K562 (cell line): ENCODE data around the gene DTNBP1. TPM values are rescaled to one million over a fixed set of nuclear protein-coding genes. Genes with fewer than 3 reads are reported as not detected.

Experiments
- ATAC-seq: fragments of 200-7000 bp; cut with Tn5 transposase; 3 replicates; pipeline ENCODE4 v1.9.1; 2020; ENCODE audit warnings: moderate library complexity
- BruUV-seq: library from RNA; stranded (reverse); fragments of 400-500 nt; replicated peaks from 2 replicates; lab custom pipeline; 2021; lab: Mats Ljungman, UMichigan
- CTCF ChIA-PET: fragments of 300-600 bp; formaldehyde crosslinking; extraction: SDS; loops from one replicate; lab custom pipeline; 2021; ENCODE audit warnings: low intra/inter-chr PET ratio; lab: Yijun Ruan, JAX
- POLR2A ChIA-PET: fragments of 300-600, 350-650 bp; sonication (Branson Sonifier 250); formaldehyde crosslinking; extraction: SDS; loops from one replicate; lab custom pipeline; 2021; ENCODE audit warnings: antibody characterized with exemption, inconsistent platforms; lab: Yijun Ruan, JAX
- DNase-seq, 4 experiments: peaks; one replicate each; pipeline versions ENCODE4 v3.0.0 to v3.0.0-alpha.2; 2011 to 2018; ENCODE audit warnings: low spot score in 3 of 4, mixed read lengths in 3 of 4; ENCODE audit errors: extremely low read depth in 1 of 4
- FAIRE-seq: peaks from 2 replicates; lab custom pipeline; 2011; peaks lifted over from hg19 to GRCh38; lab: Jason Lieb, UNC
- H2AFZ ChIP-seq: 2 replicates; pipeline ENCODE4 v1.6.0; 2011; ENCODE audit warnings: low read depth, low read length, control low read depth, inconsistent platforms
- H3K27ac ChIP-seq: fragments of 200-600 bp; 3 replicates; pipeline ENCODE4 v1.8.0; 2011; ENCODE audit warnings: low read depth, mild to moderate bottlenecking, control low read depth, inconsistent platforms, low read length, moderate library complexity, mixed read lengths; ENCODE audit errors: extremely low read depth
- H3K27me3 ChIP-seq, 2 experiments: fragments of 300-600 bp in 1 of 2; 2 replicates in 1 of 2; 3 replicates in 1 of 2; pipeline versions ENCODE4 v1.6.0 to v1.8.0; 2011; ENCODE audit warnings: inconsistent platforms in 2 of 2, low read length in 2 of 2, mild to moderate bottlenecking in 1 of 2, mixed read lengths in 1 of 2, moderate library complexity in 1 of 2; ENCODE audit not compliant: control insufficient read depth in 2 of 2, insufficient read depth in 2 of 2
- H3K36me3 ChIP-seq: fragments of 300-600 bp; 3 replicates; pipeline ENCODE4 v1.8.0; 2011; ENCODE audit warnings: mild to moderate bottlenecking, low read length, inconsistent platforms; ENCODE audit not compliant: control insufficient read depth, insufficient read depth
- H3K4me1 ChIP-seq, 2 experiments: fragments of 200-600 bp in 1 of 2; replicated peaks in 1 of 2; 2 replicates in 1 of 2; 3 replicates in 1 of 2; pipeline versions ENCODE4 v1.5.1 to v1.8.0; 2011; ENCODE audit warnings: inconsistent platforms in 2 of 2, low read length in 2 of 2, mild to moderate bottlenecking in 1 of 2, mixed read lengths in 1 of 2, moderate library complexity in 1 of 2; ENCODE audit not compliant: control insufficient read depth in 2 of 2, insufficient read depth in 2 of 2
- H3K4me2 ChIP-seq: 2 replicates; pipeline ENCODE4 v1.6.1; 2011; ENCODE audit warnings: low read length, control low read depth, inconsistent platforms, mixed read lengths; ENCODE audit not compliant: insufficient read depth
- H3K4me3 ChIP-seq: fragments of 200-600 bp; sonication (generic), shearing (Covaris generic); 2 replicates; pipeline ENCODE4 v1.5.1; 2016; ENCODE audit warnings: control low read depth, inconsistent platforms
- H3K79me2 ChIP-seq: fragments of 200-600 bp; 3 replicates; pipeline ENCODE4 v1.8.0; 2011; ENCODE audit warnings: low read length, inconsistent platforms; ENCODE audit not compliant: control insufficient read depth, insufficient read depth
- H3K9ac ChIP-seq, 2 experiments: 2 replicates each; pipeline versions ENCODE4 v1.6.0 to v1.6.1; 2011; ENCODE audit warnings: low read depth in 2 of 2, low read length in 2 of 2, control low read depth in 1 of 2, inconsistent platforms in 1 of 2, mild to moderate bottlenecking in 1 of 2, mixed read lengths in 1 of 2; ENCODE audit not compliant: insufficient read depth in 1 of 2
- H3K9me1 ChIP-seq: one replicate; pipeline ENCODE4 v1.6.0; 2011; ENCODE audit warnings: inconsistent platforms, mild to moderate bottlenecking, low read length, moderate library complexity; ENCODE audit not compliant: control insufficient read depth, insufficient read depth
- H3K9me3 ChIP-seq: replicated peaks from 2 replicates; pipeline ENCODE4 v1.5.1; 2011; ENCODE audit warnings: low read depth, low read length, inconsistent platforms; ENCODE audit not compliant: control insufficient read depth, insufficient read depth
- H4K20me1 ChIP-seq: replicated peaks from 2 replicates; pipeline ENCODE4 v1.6.1; 2011; ENCODE audit warnings: low read length, inconsistent platforms, mixed read lengths; ENCODE audit not compliant: control insufficient read depth, insufficient read depth
- CHD2 ChIP-seq: IDR thresholded peaks from 2 replicates; pipeline ENCODE4 v1.6.1; 2011; ENCODE audit warnings: low read depth, low read length
- HMGN3 ChIP-seq: IDR thresholded peaks from 2 replicates; pipeline ENCODE4 v1.6.1; 2011; ENCODE audit warnings: borderline replicate concordance, low read depth, mild to moderate bottlenecking, mixed read lengths, low read length; ENCODE audit not compliant: insufficient read length; ENCODE audit errors: extremely low read depth
- NFIX ChIP-seq: fragments of 250-450 bp; sonication (Bioruptor Pico); IDR thresholded peaks from 2 replicates; pipeline ENCODE4 v1.4.0; 2020; ENCODE audit warnings: low read depth, mild to moderate bottlenecking, moderate library complexity
- POLR3A ChIP-seq: IDR thresholded peaks from 2 replicates; pipeline ENCODE4 v1.6.1; 2011; ENCODE audit warnings: borderline replicate concordance, mild to moderate bottlenecking, moderate library complexity; ENCODE audit not compliant: insufficient read length, insufficient read depth; ENCODE audit errors: extremely low read depth
- SIN3A ChIP-seq, 2 experiments: fragments of 150-350 bp in 1 of 2; IDR thresholded peaks; 2 replicates each; pipeline ENCODE4 v1.6.1; 2011 to 2016; ENCODE audit warnings: borderline replicate concordance in 2 of 2, low read depth in 2 of 2, low read length in 2 of 2, mild to moderate bottlenecking in 2 of 2, moderate library complexity in 2 of 2; ENCODE audit not compliant: control insufficient read depth in 1 of 2
- SRSF1 ChIP-seq: fragments of 200-400 bp; formaldehyde crosslinking; IDR thresholded peaks from 2 replicates; pipeline ENCODE4 v1.6.1; 2017; ENCODE audit warnings: mild to moderate bottlenecking, low read depth, low read length, moderate library complexity
- STAG1 ChIP-seq: sonication (generic); formaldehyde crosslinking; IDR thresholded peaks from 2 replicates; pipeline ENCODE4 v1.5.0; 2020; ENCODE audit warnings: missing genetic modification reagents, borderline replicate concordance
- THRAP3 ChIP-seq: fragments of 450-650 bp; IDR thresholded peaks from 2 replicates; pipeline ENCODE4 v1.6.1; 2016; ENCODE audit warnings: mild to moderate bottlenecking, inconsistent platforms, borderline replicate concordance
- WGBS: fragments of 100-300 bp; shearing (Covaris generic); methylation state at CpG from one replicate; pipeline ENCODE4 v1.1.6; 2016; ENCODE audit warnings: low coverage, mixed read lengths; ENCODE audit not compliant: insufficient coverage; ENCODE audit errors: missing lambda C conversion rate; 5-methylcytosine and 5-hydroxymethylcytosine counted together
- in situ Hi-C: fragments of 300-500 bp; cut with MboI; formaldehyde crosslinking; loops from 4 replicates; pipeline ENCODE4 v1.15.0; 2018; ENCODE audit warnings: inconsistent platforms, mixed read lengths
- intact Hi-C: fragments of 100-400 bp; cut with micrococcal nuclease; formaldehyde crosslinking; loops from 2 replicates; pipeline ENCODE4 v1.14.2; 2022
- polyA plus RNA-seq, 8 experiments: library from polyadenylated mRNA; depleted of rRNA in 4 of 8; stranded (reverse) in 5 of 8; unstranded in 3 of 8; fragments of >200 nt; fragmentation: Nextera tagmentation in 2 of 8; fragmentation: Illumina TruSeq in 1 of 8; extraction: Ambion mirVana in 2 of 8; extraction: Trizol in 1 of 8; gene quantifications; 2 replicates each; pipeline versions ENCODE4 v1.2.1 to v1.2.3, GENCODE V29; 2011 to 2014; ENCODE audit warnings: inconsistent platforms in 1 of 8, missing spikeins in 1 of 8
- total RNA-seq, 7 experiments: library from RNA; depleted of rRNA in 6 of 7; stranded (reverse); fragments of >200 nt in 6 of 7; fragmentation: Illumina TruSeq in 2 of 7; extraction: Trizol in 2 of 7; gene quantifications; 2 replicates each; pipeline versions ENCODE4 v1.2.1 to v1.2.3, GENCODE V29; 2011 to 2021; ENCODE audit warnings: low replicate concordance in 1 of 7
- TF ChIP-seq, protein P1 (sequence below): fragments of 450-650 bp; IDR thresholded peaks from 2 replicates; pipeline ENCODE4 v1.6.1; 2017; ENCODE audit warnings: mild to moderate bottlenecking, moderate library complexity
- TF ChIP-seq, protein P2 (sequence below): fragments of 450-650 bp; IDR thresholded peaks from 2 replicates; pipeline ENCODE4 v1.6.1; 2016
- TF ChIP-seq, protein P3 (sequence below): fragments of 250-450 bp; sonication (Bioruptor Pico); IDR thresholded peaks from 2 replicates; pipeline ENCODE4 v1.5.0; 2021; ENCODE audit warnings: mild to moderate bottlenecking, borderline replicate concordance

The DTNBP1 gene
- total and polyA plus RNA-seq, 9 of the 15 experiments (the other 6 are each of a cell fraction or from before 2014, with no cell fraction given): 16.7 to 54.5 (median 21.4) TPM

DNA sequence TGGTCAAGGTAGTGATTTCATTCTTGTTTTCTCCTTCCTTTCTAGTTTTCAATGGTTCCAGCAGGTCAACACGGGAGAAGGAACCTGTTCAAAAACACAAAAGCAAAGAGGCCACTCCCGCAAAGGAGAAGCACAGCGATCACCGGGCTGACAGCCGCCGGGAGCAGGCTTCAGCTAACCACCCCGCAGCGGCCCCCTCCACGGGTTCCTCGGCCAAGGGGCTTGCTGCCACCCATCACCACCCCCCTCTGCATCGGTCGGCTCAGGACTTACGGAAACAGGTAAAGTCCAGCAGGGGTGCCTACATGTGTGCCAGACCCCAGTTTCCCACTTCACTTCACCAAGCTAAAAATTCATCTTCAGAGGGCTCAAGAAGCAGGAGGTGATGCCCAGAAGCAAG is 175.6 kb downstream of the DTNBP1 start (continued):
- TF ChIP-seq STAG1 (CRISPR knock-in tag): no peak
- TF ChIP-seq THRAP3: no peak
- TF ChIP-seq, protein P1, sequence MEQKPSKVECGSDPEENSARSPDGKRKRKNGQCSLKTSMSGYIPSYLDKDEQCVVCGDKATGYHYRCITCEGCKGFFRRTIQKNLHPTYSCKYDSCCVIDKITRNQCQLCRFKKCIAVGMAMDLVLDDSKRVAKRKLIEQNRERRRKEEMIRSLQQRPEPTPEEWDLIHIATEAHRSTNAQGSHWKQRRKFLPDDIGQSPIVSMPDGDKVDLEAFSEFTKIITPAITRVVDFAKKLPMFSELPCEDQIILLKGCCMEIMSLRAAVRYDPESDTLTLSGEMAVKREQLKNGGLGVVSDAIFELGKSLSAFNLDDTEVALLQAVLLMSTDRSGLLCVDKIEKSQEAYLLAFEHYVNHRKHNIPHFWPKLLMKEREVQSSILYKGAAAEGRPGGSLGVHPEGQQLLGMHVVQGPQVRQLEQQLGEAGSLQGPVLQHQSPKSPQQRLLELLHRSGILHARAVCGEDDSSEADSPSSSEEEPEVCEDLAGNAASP: no peak
- TF ChIP-seq, protein P2, sequence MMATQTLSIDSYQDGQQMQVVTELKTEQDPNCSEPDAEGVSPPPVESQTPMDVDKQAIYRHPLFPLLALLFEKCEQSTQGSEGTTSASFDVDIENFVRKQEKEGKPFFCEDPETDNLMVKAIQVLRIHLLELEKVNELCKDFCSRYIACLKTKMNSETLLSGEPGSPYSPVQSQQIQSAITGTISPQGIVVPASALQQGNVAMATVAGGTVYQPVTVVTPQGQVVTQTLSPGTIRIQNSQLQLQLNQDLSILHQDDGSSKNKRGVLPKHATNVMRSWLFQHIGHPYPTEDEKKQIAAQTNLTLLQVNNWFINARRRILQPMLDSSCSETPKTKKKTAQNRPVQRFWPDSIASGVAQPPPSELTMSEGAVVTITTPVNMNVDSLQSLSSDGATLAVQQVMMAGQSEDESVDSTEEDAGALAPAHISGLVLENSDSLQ: no peak
- TF ChIP-seq, all 486 proteins: peak for 0

DNA sequence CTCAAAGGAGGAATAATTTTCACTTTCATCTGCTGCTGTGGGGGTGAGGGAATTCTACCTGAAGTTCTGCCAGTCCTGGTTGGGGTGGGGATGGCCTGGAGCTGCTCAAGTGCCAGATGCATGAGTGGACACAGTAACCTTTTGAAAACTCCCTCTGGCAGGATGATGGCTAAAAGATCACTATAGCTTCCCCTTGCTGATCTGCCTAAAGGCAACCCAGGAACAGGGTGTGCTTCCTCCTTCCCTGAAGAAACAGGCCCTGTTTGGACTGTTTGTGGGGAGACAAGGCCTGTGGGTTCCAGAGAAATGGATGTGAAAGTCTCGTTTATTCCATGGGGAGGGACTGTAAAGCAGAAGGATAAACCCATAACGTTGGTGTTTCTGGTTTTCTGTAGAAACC is 176.9 kb downstream of the DTNBP1 start:
- no TSS peak for BruUV-seq
- ATAC-seq (no peak), FAIRE-seq (no peak), DNase-seq (no peak)
- peaks cover 25% of the 10 kb centered on the region for H3K79me2 ChIP-seq
- in situ Hi-C loops (no loop called here), intact Hi-C loops (no loop called here)
- H3K36me3 ChIP-seq: peaks cover 38% of the 10 kb centered on the region; the same call in 2 of the 3 replicates
- H3K4me1 ChIP-seq: peaks cover 3 to 14% of the 10 kb centered on the region in 2 experiments; a peak in 3 of 5 replicates
- H3K27me3 ChIP-seq: no peaks in the 10 kb centered on the region
- 56% methylated on average over 2 of the region's 2 CpGs for WGBS
- no peak overlapping the region for H3K4me2 ChIP-seq
- H2AFZ ChIP-seq: no peak overlapping the region
- H3K9me3 ChIP-seq: no peaks in the 10 kb centered on the region
- ChIA-PET POLR2A (no interaction called here), CTCF (interaction anchor here (0.6 kb wide), 1 partner anchor 1112 kb away, joined by 3 read pairs; no protein-coding TSS in a partner anchor)
- H3K27ac ChIP-seq: no peak overlapping the region
- no peaks in the 10 kb centered on the region; the same call in 1 of the 2 replicates for H4K20me1 ChIP-seq
- H3K9ac ChIP-seq: no peak overlapping the region
- H3K9me1 ChIP-seq: peaks cover 5% of the 10 kb centered on the region
- no peak overlapping the region for H3K4me3 ChIP-seq
- TF ChIP-seq SIN3A (IDR thresholded peaks at IDR 0.05; ENCODE audit: borderline replicate concordance in 2 of 2, control insufficient read depth in 1 of 2, low read depth in 2 of 2, low read length in 2 of 2) (no peak), POLR3A (no peak), NFIX (CRISPR knock-in tag) (no peak), CHD2 (no peak), SRSF1 (no peak), HMGN3 (no peak)
- TF ChIP-seq, protein P3, sequence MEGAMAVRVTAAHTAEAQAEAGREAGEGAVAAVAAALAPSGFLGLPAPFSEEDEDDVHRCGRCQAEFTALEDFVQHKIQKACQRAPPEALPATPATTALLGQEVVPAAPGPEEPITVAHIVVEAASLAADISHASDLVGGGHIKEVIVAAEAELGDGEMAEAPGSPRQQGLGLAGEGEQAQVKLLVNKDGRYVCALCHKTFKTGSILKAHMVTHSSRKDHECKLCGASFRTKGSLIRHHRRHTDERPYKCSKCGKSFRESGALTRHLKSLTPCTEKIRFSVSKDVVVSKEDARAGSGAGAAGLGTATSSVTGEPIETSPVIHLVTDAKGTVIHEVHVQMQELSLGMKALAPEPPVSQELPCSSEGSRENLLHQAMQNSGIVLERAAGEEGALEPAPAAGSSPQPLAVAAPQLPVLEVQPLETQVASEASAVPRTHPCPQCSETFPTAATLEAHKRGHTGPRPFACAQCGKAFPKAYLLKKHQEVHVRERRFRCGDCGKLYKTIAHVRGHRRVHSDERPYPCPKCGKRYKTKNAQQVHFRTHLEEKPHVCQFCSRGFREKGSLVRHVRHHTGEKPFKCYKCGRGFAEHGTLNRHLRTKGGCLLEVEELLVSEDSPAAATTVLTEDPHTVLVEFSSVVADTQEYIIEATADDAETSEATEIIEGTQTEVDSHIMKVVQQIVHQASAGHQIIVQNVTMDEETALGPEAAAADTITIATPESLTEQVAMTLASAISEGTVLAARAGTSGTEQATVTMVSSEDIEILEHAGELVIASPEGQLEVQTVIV: no peak
